Esophagus squamous epithelium (tissue), 4 donors: ENCODE results near the gene XCL1.

Source experiments
- CTCF ChIP-seq, 6 experiments: fragments of 450-650 bp in 4 of 6; fragments of 200-600 bp in 2 of 6; sonication (generic) in 2 of 6; IDR thresholded peaks; one replicate each; pipeline ENCODE4 v1.5.1; 2016 to 2019; ENCODE audit warnings: antibody characterized with exemption in 6 of 6, mild to moderate bottlenecking in 4 of 6, moderate library complexity in 4 of 6
- POLR2A ChIP-seq, 4 donors: fragments of 450-650 bp; IDR thresholded peaks; one replicate each; pipeline ENCODE4 v1.6.1; 2017; ENCODE audit warnings: antibody characterized with exemption in 4 of 4, mild to moderate bottlenecking in 4 of 4, moderate library complexity in 3 of 4

GRCh38 chr1:168583571-168583970, 7.2 kb downstream of the XCL1 start:
- TF ChIP-seq POLR2A (IDR thresholded peaks at IDR 0.05) (no peak), CTCF (IDR thresholded peaks at IDR 0.05) (no peak)
